Dedifferentiated amniotic fluid mesenchymal stem cell (primary cell): ENCODE results near the gene PDE9A.

Experiments used
- DNase-seq: peaks from one replicate; pipeline ENCODE4 v3.0.0-alpha.2; 2016; ENCODE audit errors: extremely low spot score

Gene PDE9A

DNA sequence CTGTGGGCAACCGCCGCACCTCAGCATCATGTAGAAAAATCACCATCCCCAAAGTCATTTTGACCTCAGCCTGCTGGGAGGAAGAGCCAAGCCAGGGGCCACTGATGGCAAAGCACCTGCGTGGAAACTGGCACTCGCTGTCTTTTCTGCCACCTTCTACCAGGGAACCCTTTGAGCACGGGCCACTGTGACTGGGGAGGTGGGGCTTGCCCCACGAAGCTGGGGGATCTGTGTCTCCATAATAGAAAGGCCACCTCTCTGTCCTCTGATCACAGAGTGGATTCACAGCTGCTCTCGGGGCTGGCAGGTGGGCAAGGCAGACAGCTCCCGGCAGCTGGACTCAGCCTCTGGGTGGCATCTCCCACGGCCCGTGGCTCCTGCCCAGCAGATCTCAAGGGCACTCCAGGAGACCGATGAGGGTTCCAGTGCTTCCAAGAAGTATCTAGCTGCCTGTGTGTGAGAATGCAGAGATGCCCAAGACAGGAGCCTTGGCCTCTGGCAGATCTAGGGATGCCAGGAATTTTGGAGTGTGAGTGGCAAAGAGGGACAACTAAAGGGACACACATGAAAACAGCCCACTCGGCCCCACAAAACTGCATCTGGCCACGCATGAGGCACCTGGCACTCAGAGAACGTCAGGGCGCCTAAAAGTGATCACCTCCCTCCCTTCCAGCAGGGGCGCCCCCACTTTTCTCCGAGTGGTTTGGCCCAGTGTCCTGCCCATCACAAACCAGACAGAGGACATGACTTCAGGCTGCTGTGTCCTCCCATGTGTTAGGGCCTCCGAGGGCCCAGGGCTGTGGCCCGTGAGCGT is 102.6 kb downstream of the PDE9A start:
- DNase-seq = no peak

DNA sequence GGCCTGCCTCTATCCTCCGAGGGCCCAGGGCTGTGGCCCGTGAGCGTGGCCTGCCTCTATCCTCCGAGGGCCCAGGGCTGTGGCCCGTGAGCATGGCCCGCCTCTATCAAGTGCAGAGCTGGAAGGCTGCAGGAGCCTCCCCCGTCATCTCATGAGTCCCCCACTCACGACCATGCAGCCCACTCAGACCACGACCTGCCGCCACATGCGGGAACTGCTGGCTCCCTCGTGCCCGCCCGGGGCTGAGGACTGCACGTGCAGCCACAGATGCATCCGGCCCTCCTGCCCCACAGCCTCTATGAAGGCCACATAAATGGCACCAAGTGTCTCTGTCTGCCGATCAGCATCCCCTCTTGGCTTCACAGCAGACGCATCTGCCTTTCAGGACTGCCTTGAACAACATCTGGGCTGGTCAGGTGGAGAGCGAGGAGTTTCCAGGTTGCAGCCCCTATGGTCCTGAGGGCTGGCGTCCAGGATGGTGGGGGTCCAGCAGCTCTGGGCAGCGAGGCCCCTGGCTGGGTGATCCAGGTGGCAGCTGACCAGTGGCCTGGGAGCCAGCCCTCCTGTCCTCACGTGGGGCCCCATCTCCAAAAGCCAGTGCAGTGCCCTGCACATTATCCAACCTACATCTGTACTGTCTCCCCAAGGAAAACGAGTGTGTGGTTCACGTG is 103.3 kb downstream of the PDE9A start:
- DNase-seq = no peak

DNA sequence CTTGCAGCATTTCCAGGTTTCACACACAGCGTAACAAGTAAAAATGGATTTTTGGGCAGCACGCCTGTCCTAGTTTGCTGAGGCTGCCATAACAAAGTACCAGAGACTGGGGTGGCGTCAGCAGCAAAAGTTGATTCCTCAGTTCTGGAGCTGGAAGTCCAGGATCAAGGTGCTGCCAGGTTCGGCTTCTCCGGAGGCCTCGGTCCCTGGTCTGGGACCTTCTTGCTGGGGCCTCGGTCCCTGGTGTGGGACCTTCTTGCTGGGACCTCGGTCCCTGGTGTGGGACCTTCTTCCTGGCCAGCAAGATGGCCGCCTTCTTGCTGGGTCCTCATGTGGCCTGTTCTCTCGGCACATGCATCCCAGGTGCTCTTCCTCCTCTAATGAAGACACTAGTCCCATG is 104.0 kb downstream of the PDE9A start:
- no peak for DNase-seq

DNA sequence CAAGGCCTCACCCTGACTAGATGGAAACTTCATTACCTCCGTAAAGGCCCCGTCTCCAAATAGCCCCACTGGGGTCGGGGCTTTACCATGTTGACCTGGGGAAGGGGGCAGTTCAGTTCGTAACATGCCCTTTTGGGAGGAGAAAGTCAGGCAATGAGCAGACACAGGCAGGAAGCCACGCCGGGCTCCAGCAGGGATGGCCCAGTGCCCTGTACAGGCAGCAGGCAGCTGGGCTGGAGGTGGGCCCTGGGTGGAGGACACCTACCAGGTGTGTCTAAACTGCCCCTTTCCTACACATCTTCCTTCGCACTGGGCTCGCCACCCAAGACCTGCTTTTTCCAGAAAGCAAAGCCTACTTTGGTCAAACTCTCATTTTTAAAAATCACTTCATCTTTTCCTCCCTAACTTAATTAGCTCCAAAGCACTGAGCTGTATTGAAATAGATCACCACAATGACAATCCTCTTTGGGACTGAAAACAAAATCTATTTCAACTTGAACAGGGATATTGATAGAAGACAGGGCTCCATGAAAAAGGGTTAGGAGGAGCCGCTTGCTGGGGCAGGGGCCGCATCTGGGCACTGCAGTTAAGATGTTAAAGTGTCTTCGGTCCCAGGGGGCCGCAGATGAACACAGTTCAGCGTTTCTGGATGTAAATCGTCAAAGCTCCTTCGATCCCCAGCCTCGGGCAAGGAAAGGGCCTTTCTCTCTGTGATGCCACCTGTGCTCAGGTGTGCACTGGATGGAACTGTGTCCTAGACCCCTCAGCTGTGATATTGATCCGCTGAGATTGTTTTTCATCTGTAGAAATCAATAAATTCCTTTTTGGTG is 104.6 kb downstream of the PDE9A start:
- no peak for DNase-seq

DNA sequence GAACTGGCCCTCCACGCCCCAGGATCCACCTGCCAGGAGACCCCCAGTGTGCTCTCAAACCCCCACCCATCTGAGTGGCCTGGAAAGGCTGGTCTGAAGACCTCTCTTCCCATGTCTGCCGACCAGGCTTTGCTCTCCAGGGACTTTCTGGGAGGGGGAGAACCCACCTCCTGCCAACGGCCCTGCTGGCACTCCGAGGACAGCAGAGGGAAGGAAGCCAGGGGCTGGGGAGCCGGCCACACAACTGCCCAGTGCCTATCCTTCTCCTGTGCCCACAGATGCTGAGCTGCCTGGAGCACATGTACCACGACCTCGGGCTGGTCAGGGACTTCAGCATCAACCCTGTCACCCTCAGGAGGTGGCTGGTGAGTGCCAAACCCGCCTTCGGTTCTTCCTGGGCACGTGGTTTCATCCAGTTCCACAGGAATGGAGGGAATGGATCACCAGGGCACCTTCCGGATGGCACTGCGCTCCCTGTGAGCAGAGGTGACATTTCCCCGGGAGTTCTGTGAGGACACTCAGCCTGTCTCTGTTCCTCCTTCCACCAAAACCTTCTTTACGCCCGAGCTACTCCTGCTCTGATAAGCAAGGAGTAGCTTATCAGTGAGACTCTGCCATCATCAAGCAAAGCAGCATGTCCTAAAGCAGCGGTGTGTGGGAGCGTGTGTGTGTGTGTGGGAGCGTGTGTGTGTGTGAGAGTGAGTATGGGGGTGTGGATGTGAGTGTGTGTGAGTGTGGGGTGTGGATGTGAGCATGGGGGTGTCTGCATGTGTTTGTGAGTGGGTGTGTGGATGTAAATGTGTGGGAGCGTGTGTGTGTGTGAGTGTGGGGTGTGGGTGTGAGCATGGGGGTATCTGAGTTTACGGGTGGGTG is 105.5 kb downstream of the PDE9A start:
- DNase-seq = no peak

GRCh38 chr21:42759594-42759927 is 106.1 kb downstream of the PDE9A start:
- no peak for DNase-seq

DNA sequence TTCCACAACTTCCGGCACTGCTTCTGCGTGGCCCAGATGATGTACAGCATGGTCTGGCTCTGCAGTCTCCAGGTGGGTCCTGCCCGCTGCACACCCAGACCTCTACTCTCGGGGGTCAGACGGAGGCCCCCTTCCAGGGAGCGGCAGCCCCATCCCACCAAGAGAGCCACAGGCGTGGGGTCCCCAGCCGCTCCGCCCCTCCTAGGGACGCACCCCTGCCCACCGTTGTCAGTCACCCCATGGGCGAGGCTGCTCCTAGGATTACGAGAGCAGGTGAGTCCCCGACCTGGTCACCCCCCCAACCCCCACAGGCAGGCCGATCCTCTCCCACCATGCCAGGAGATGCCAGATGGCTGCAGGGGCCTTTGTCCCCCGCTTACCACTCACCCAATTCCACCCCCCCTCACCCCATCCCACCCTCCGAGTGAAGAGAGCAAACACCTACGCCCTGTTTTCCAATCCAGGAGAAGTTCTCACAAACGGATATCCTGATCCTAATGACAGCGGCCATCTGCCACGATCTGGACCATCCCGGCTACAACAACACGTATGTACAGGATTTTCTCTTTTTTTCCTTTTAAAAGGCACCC is 107.0 kb downstream of the PDE9A start:
- no peak for DNase-seq

GRCh38 chr21:42760951-42761751 is 107.7 kb downstream of the PDE9A start:
- DNase-seq = no peak

GRCh38 chr21:42761776-42762335 is 108.4 kb downstream of the PDE9A start:
- no peak for DNase-seq

- no peak for DNase-seq
Observed at GRCh38 chr21:42763581-42764442, 110.4 kb downstream of the PDE9A start.

DNA sequence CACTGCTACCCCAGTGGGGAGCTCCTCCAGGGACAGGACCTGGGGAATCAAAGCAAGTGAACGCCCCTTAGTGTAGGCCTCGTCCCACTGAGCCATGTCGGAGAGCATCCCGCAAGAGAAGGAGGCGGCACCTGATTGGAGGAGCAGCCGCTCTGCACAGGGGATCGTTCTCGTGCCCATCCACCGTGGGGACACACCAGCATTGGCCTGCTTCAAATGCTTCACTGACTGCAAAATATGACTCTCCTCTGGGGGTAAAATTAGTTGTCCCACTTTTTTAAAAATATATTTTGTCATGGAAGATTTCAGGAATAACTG is 111.0 kb downstream of the PDE9A start:
- no peak for DNase-seq

- no peak for DNase-seq
Observed at GRCh38 chr21:42764883-42765282, 111.5 kb downstream of the PDE9A start.

DNA sequence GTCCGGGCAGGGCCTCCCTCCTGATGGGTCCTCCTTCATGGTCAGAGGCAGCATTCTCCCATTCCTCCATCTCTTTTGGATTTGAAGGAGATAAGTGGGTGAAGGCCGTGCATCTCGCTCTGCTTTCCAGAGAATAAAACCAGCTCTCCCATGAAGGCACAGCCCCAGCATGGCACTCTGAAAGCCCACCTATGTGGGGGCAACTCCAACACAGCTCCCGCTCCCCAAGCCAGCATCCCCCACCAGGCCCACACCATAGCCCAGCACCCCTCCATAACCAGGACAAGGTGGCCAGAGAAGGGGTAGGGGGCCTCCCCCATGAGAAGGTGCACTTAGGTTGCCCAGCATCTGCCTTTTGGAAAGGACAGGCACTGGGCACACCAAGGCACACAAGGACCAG is 112.2 kb downstream of the PDE9A start:
- DNase-seq = no peak

- no peak for DNase-seq
Observed at GRCh38 chr21:42766739-42767560, 113.5 kb downstream of the PDE9A start.

DNA sequence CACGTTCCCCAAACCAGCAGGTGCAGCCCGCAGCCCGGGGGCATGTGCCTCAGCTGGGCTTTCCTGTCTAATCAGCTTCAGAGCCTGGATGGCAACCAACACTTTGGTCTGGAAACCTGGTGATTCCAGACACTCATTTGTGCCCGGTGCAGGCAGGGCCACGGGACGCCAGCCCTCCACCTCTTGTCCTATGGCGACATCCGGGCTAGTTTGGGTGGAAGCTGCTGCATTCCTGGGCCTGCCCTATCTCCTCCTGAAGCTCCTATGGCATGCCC is 114.1 kb downstream of the PDE9A start:
- no peak for DNase-seq

GRCh38 chr21:42768324-42769121 is 115.1 kb downstream of the PDE9A start:
- DNase-seq = no peak

GRCh38 chr21:42769183-42769819 is 115.9 kb downstream of the PDE9A start:
- no peak for DNase-seq
